SK-N-SH (cell line): Measurements from ENCODE around the gene GNAL.

Source experiments
- CHD2 ChIP-seq: fragments of 150-350 bp; IDR thresholded peaks from 2 replicates; pipeline ENCODE4 v1.6.1; 2018; ENCODE audit warnings: low read length; ENCODE audit not compliant: partially characterized antibody
- CTCF ChIP-seq: fragments of 200-600 bp; sonication (generic); IDR thresholded peaks from 2 replicates; pipeline ENCODE4 v1.6.1; 2017; ENCODE audit warnings: antibody characterized with exemption, mild to moderate bottlenecking, moderate library complexity
- EP300 ChIP-seq, 2 experiments: IDR thresholded peaks; 2 replicates each; pipeline versions ENCODE4 v1.4.0 to v1.6.1; 2012; ENCODE audit warnings: borderline replicate concordance in 1 of 2, low read depth in 1 of 2, low read length in 1 of 2
- EZH2phosphoT487 ChIP-seq: fragments of 200-600 bp; sonication (generic); IDR thresholded peaks from 2 replicates; pipeline ENCODE4 v1.6.1; 2017; ENCODE audit warnings: low read depth, mixed run types, mild to moderate bottlenecking, antibody characterized with exemption, moderate library complexity, borderline replicate concordance
- JUND ChIP-seq: IDR thresholded peaks from 2 replicates; pipeline ENCODE4 v1.4.0; 2012
- MAX ChIP-seq: IDR thresholded peaks from 2 replicates; pipeline ENCODE4 v1.4.0; 2012; ENCODE audit warnings: low read depth
- SIN3A ChIP-seq: IDR thresholded peaks from 2 replicates; pipeline ENCODE4 v1.6.1; 2012; ENCODE audit warnings: low read depth, mild to moderate bottlenecking, low read length, moderate library complexity, borderline replicate concordance
- SMC3 ChIP-seq: IDR thresholded peaks from 2 replicates; pipeline ENCODE4 v1.6.1; 2012; ENCODE audit warnings: low read depth, low read length, improper control_type of control experiment
- YY1 ChIP-seq: IDR thresholded peaks from 2 replicates; pipeline ENCODE4 v1.4.0; 2012; ENCODE audit warnings: low read depth, mild to moderate bottlenecking
- TF ChIP-seq, protein P1 (sequence below): fragments of 150-350 bp; IDR thresholded peaks from 2 replicates; pipeline ENCODE4 v1.6.1; 2017; ENCODE audit warnings: antibody characterized with exemption, low read length, low read depth, borderline replicate concordance

DNA sequence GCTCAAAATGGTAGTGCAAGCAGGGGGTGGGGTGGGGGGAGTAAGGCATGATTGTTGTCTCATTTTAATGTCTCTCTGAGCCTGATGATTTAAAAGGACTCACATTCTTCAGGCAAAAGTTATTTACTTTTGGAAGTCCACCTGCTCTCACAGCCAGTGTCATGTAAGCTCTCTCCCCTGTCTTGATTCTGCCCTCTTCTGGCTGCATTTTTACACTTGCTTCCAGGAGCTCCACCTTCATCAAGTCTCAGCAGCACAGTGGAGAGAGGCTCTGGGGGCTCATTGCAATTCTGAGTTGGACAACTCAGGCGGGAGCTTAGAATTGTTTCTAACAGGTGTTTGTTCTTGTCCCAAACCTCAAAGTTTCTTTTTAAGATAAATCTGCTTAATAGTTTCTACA lies 39.2 kb downstream of the GNAL start:
- TF ChIP-seq EZH2phosphoT487, result no peak
- TF ChIP-seq CTCF, result 0 out of 2 replicates have a peak, but pooled peaks have one; percentile 10
- no peak for TF ChIP-seq JUND
- TF ChIP-seq YY1, result no peak
- TF ChIP-seq CHD2, result no peak
- TF ChIP-seq SIN3A, result no peak
- TF ChIP-seq, protein P1, sequence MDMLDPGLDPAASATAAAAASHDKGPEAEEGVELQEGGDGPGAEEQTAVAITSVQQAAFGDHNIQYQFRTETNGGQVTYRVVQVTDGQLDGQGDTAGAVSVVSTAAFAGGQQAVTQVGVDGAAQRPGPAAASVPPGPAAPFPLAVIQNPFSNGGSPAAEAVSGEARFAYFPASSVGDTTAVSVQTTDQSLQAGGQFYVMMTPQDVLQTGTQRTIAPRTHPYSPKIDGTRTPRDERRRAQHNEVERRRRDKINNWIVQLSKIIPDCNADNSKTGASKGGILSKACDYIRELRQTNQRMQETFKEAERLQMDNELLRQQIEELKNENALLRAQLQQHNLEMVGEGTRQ, result no peak
- no peak for TF ChIP-seq EP300 (IDR thresholded peaks at IDR 0.05; ENCODE audit: borderline replicate concordance in 1 of 2, low read depth in 1 of 2, low read length in 1 of 2)
- TF ChIP-seq MAX, result no peak
- TF ChIP-seq SMC3, result no peak
